Astrocyte of the spinal cord (primary cell): Measurements from ENCODE around the gene RALA.

Source experiments
- DNase-seq: peaks from one replicate; pipeline ENCODE4 v3.0.0; 2011; ENCODE audit warnings: low read depth, low spot score
- H3K4me3 ChIP-seq: 2 replicates; pipeline ENCODE4 v1.5.1; 2011; ENCODE audit warnings: low read depth, mild to moderate bottlenecking, low read length, moderate library complexity
- CTCF ChIP-seq: IDR thresholded peaks from 2 replicates; pipeline ENCODE4 v1.5.1; 2012; ENCODE audit warnings: low read depth, mild to moderate bottlenecking, low read length, inconsistent platforms
- in situ Hi-C: cut with HindIII; loops from 2 replicates; pipeline ENCODE4 v1.10.0; 2017; ENCODE audit warnings: low sequenced_read_pairs

The RALA gene

DNA sequence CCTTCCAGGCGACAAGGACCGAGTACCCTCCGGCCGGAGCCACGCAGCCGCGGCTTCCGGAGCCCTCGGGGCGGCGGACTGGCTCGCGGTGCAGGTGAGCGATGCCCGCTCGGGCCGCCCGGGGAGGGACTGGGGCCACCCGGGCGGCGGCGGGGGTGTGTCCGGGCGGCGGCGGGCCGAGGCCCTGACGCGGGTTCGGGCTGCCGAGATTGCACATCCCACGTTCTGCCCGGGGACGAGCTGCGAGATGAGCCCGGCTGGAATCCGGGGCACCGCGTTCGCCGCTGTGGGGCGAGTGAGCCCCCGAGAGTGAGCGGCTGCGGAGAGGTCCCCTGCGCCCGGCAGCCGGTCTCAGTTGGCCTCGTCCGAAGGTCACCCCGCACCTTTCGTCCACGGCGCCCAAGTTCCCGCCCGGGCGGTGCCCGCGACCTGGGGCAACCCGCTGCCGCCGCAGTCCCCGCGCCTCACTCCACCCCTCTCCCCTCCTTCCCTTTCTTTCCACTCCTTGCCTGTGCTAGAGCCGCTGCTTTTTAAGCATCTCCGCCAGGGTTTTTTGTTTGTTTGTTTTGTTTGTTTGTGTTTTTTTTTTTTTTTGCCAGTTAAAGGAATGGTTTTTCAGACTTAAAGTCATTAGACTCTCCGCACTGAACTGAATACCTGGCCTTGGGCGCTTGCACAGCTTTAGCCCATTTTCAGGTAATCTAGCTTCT, 515 bp downstream of the RALA start:
- in situ Hi-C loops, result no loop called here
- no peak for DNase-seq
- no peak for TF ChIP-seq CTCF
- peak overlapping the region; percentile 73 for H3K4me3 ChIP-seq

DNA sequence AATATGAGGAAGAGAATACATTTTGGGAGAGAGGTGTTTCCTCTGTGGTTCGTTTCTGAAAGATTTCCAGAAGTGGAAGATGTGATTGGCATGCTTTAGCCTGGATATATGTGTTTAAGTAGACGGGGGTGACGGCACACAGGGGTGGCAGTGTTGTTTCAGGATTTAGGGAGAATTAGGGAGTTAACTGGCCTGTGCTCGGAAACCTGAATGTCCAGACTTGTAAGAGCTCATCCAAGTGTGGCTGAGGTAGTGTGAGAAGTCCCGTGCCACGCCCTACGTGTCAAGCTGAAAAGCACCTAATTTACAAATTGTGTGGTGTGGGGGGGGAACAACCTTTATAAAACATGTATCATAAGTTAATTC, 1.1 kb downstream of the RALA start:
- no peak for TF ChIP-seq CTCF
- H3K4me3 ChIP-seq, result peak overlapping the region; percentile 73
- DNase-seq, result no peak
- in situ Hi-C loops, result no loop called here

DNA sequence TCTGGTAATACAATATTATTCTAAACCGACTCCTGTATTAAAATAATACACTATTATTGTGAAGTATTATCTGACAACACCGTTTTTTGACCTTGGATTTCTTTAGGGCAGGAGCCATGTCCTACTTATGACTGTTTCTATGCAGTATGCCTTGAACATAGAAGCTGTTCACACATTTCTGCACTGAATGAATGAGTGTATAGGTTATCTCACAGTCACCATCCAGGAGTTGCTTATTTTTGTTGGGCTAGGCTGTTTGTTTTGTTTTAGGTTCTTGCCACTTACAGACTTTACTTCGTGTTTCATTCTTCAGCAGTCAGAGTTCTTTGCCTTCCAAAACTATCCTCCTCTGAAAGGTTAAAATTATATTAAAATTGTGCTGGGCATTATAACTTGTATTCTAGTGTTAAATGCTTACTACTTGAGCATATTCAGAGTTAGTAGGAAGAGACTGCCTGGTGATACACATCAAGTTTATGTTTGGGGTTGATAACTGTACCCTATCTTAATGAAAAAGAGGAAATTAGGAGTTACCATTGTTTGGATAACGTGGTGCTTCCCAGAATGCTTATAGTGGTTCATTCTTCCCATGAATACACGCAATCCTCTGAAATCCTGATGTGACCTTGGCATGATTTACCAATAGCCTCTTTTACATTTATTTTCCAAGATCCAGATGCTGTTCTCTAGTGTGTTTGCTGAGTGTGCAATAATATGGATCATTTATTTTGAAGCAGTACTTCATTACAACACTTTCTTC, 1.7 kb downstream of the RALA start:
- in situ Hi-C loops, result no loop called here
- no peak for DNase-seq
- no peak for TF ChIP-seq CTCF
- peak overlapping the region; percentile 73 for H3K4me3 ChIP-seq

- in situ Hi-C loops, result no loop called here
- H3K4me3 ChIP-seq, result no peak overlapping the region
- DNase-seq, result no peak
- TF ChIP-seq CTCF, result no peak
These were observed 8.4 kb downstream of the RALA start for GRCh38 chr7:39631736-39632308.

GRCh38 chr7:39633563-39634477, 10.4 kb downstream of the RALA start:
- DNase-seq, result no peak
- H3K4me3 ChIP-seq, result no peak overlapping the region
- TF ChIP-seq CTCF, result no peak
- in situ Hi-C loops, result no loop called here

DNA sequence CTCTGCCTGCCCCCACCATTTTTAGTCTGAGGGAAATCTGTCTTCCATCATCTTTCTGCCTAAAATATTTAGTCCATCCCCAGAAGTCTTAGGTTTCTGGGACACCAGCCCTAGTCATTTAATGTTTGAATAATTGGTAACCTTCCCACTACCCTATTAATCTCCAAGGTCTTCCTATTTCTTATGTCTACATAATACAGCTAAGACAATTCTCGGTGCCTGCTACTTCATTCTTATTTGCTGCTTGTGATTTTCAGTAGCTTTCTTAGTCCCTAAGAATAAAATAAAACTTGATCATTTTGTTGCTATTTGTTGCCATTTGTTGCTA, 11.1 kb downstream of the RALA start:
- in situ Hi-C loops, result no loop called here
- DNase-seq, result no peak
- H3K4me3 ChIP-seq, result no peak overlapping the region
- TF ChIP-seq CTCF, result no peak
